ENCODE results near the gene ITPK1. TPM values are rescaled to one million over a fixed set of nuclear protein-coding genes. Genes with fewer than 3 reads are reported as not detected.

ITPK1 gene
- total RNA-seq, 1 experiment from 2014 or later, result 25.9 TPM

DNA sequence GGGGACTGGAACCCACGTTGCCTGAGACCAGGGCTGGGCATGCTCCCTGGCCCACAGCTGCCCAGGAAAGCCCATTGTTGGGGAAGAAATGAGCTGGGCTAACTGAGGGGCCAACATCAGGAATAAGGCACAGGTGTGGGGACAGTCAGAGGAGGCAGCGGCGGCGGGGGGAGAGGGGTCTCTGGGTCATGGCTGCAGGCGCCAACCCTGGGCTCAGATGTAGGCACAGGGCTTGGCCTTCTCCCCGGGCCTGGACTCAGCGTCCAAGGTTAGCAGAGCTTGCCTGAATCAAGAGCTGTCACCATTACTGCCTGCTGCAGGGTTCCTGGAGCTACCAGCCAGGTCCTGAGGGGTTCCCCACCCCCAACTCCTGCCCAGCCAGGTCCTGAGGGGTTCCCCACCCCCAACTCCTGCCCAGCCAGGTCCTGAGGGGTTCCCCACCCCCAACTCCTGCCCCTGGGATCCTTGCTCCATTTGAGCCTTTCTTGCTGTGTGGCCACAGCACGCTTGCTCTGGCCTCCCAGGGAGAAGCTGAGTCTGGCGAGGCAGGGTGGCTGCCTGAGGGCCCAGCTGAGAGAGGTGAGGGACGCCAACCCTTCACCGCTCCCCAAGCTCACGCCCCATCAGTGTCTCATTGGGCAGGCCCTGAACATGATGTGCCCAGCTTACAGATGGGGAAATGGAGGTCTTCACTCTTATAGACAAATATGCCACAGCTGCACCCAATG is 186.6 kb downstream of the ITPK1 start:
- H3K27me3 ChIP-seq (ENCODE audit: control insufficient read depth, insufficient read depth, low read length), result no peaks in the 10 kb centered on the region
- H3K4me1 ChIP-seq (ENCODE audit: control insufficient read depth, insufficient read depth, low read length), result no peaks in the 10 kb centered on the region
- ATAC-seq, result no peak
- no TSS peak for BruUV-seq (replicated peaks)
- no peak for DNase-seq (ENCODE audit: low read depth, low spot score)
- ChIA-PET POLR2A (no interaction called here), CTCF (no interaction called here)
- TF ChIP-seq, protein P1, sequence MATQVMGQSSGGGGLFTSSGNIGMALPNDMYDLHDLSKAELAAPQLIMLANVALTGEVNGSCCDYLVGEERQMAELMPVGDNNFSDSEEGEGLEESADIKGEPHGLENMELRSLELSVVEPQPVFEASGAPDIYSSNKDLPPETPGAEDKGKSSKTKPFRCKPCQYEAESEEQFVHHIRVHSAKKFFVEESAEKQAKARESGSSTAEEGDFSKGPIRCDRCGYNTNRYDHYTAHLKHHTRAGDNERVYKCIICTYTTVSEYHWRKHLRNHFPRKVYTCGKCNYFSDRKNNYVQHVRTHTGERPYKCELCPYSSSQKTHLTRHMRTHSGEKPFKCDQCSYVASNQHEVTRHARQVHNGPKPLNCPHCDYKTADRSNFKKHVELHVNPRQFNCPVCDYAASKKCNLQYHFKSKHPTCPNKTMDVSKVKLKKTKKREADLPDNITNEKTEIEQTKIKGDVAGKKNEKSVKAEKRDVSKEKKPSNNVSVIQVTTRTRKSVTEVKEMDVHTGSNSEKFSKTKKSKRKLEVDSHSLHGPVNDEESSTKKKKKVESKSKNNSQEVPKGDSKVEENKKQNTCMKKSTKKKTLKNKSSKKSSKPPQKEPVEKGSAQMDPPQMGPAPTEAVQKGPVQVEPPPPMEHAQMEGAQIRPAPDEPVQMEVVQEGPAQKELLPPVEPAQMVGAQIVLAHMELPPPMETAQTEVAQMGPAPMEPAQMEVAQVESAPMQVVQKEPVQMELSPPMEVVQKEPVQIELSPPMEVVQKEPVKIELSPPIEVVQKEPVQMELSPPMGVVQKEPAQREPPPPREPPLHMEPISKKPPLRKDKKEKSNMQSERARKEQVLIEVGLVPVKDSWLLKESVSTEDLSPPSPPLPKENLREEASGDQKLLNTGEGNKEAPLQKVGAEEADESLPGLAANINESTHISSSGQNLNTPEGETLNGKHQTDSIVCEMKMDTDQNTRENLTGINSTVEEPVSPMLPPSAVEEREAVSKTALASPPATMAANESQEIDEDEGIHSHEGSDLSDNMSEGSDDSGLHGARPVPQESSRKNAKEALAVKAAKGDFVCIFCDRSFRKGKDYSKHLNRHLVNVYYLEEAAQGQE (IDR thresholded peaks at IDR 0.05; ENCODE audit: insufficient read depth in 1 of 2, low read depth in 2 of 2, low read length in 1 of 2), result no peak
- no peak for TF ChIP-seq POLR2AphosphoS5 (IDR thresholded peaks at IDR 0.05; ENCODE audit: low read depth, low read length)
- TF ChIP-seq, protein P2, sequence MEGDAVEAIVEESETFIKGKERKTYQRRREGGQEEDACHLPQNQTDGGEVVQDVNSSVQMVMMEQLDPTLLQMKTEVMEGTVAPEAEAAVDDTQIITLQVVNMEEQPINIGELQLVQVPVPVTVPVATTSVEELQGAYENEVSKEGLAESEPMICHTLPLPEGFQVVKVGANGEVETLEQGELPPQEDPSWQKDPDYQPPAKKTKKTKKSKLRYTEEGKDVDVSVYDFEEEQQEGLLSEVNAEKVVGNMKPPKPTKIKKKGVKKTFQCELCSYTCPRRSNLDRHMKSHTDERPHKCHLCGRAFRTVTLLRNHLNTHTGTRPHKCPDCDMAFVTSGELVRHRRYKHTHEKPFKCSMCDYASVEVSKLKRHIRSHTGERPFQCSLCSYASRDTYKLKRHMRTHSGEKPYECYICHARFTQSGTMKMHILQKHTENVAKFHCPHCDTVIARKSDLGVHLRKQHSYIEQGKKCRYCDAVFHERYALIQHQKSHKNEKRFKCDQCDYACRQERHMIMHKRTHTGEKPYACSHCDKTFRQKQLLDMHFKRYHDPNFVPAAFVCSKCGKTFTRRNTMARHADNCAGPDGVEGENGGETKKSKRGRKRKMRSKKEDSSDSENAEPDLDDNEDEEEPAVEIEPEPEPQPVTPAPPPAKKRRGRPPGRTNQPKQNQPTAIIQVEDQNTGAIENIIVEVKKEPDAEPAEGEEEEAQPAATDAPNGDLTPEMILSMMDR (IDR thresholded peaks at IDR 0.05), result no peak
- no peak for TF ChIP-seq SIN3A (IDR thresholded peaks at IDR 0.05; ENCODE audit: borderline replicate concordance, insufficient read depth, low read depth, low read length)
- TF ChIP-seq TCF7L2 (IDR thresholded peaks at IDR 0.05; ENCODE audit: low read depth, low read length), result no peak
- intact Hi-C loops (cut with micrococcal nuclease; ENCODE audit: unreplicated experiment) (no loop called here), in situ Hi-C loops (cut with HindIII; ENCODE audit: low pct_unique_long_range_greater_than_20kb, low sequenced_read_pairs) (no loop called here)
- no peaks in the 10 kb centered on the region for H3K9me3 ChIP-seq (ENCODE audit: control insufficient read depth, insufficient read depth, low read depth, low read length)
- H3K36me3 ChIP-seq (ENCODE audit: control insufficient read depth, insufficient read depth, low read length), result no peaks in the 10 kb centered on the region
- H3K27ac ChIP-seq (ENCODE audit: low read length), result no peak overlapping the region
- H3K4me3 ChIP-seq (ENCODE audit: low read depth in 2 of 2, low read length in 2 of 2), result no peak overlapping the region

DNA sequence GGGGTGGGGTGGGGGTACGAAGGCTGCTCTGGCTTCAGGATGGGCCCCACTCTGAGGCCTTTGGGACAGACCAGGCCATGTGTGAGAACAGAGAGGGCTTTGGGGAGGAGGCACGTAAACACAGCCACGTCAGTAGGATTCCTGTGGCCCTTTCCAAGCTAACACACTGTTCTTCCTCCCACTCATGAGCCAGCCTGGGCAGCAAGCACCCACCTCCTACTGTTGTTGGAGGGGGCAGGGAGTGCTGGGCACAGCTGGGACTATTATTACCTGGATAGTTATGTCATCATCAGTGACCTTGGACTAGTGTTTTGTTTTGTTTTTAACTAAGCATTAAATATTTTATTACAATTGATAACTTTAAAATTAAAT is 187.5 kb downstream of the ITPK1 start:
- Histone ChIP-seq H3K9me3 (ENCODE audit: control insufficient read depth, insufficient read depth, low read depth, low read length) (no peaks in the 10 kb centered on the region), H3K4me3 (ENCODE audit: low read depth in 2 of 2, low read length in 2 of 2) (no peak overlapping the region), H3K36me3 (ENCODE audit: control insufficient read depth, insufficient read depth, low read length) (no peaks in the 10 kb centered on the region), H3K27ac (ENCODE audit: low read length) (no peak overlapping the region), H3K27me3 (ENCODE audit: control insufficient read depth, insufficient read depth, low read length) (no peaks in the 10 kb centered on the region), H3K4me1 (ENCODE audit: control insufficient read depth, insufficient read depth, low read length) (no peaks in the 10 kb centered on the region)
- ATAC-seq (no peak), DNase-seq (ENCODE audit: low read depth, low spot score) (no peak)
- TF ChIP-seq TCF7L2 (IDR thresholded peaks at IDR 0.05; ENCODE audit: low read depth, low read length), result no peak
- TF ChIP-seq SIN3A (IDR thresholded peaks at IDR 0.05; ENCODE audit: borderline replicate concordance, insufficient read depth, low read depth, low read length), result no peak
- TF ChIP-seq, protein P2 (IDR thresholded peaks at IDR 0.05), result no peak
- TF ChIP-seq, protein P1 (IDR thresholded peaks at IDR 0.05; ENCODE audit: insufficient read depth in 1 of 2, low read depth in 2 of 2, low read length in 1 of 2), result no peak
- in situ Hi-C loops (cut with HindIII; ENCODE audit: low pct_unique_long_range_greater_than_20kb, low sequenced_read_pairs), result no loop called here
- ChIA-PET CTCF (no interaction called here), POLR2A (no interaction called here)
- no TSS peak for BruUV-seq (replicated peaks)
- intact Hi-C loops (cut with micrococcal nuclease; ENCODE audit: unreplicated experiment), result no loop called here

Data from Panc1 (cell line).